ENCODE results near the gene EGLN2. TPM values are rescaled to one million over a fixed set of nuclear protein-coding genes. Genes with fewer than 3 reads are reported as not detected.
"Not testable (repeated sequence)": the region's sequence is repeated elsewhere in the genome, so short reads cannot be mapped to it uniquely, and the experiment has no call there.

The EGLN2 gene
- total and polyA plus RNA-seq, 7 experiments from 2014 or later, result 122 to 254 (median 157) TPM

GRCh38 chr19:40762754-40763470 lies 36.1 kb upstream of the EGLN2 start:
- no peak for ATAC-seq
- peaks cover 8 to 17% of the 10 kb centered on the region in 2 donors for H3K4me1 ChIP-seq (ENCODE audit: control insufficient read depth in 2 of 2, insufficient read depth in 2 of 2, low read length in 2 of 2)
- no peaks in the 10 kb centered on the region for H3K27me3 Mint-ChIP-seq
- ChIA-PET POLR2A (no interaction called here), CTCF (no interaction called here)
- peaks cover 13 to 63% (median 52%) of the 10 kb centered on the region in 5 donors for H3K36me3 Mint-ChIP-seq
- no peak for DNase-seq
- intact Hi-C loops (cut with micrococcal nuclease), result no loop called here
- no peaks in the 10 kb centered on the region for H3K9me3 ChIP-seq (ENCODE audit: control insufficient read depth in 2 of 3, low read length in 3 of 3)
- peak overlapping the region in 5 of 9 donors; percentile 20 to 74 (median 53) for H3K27ac Mint-ChIP-seq
- peaks cover 10 to 52% (median 43%) of the 10 kb centered on the region in 7 donors for H3K4me1 Mint-ChIP-seq
- no peak overlapping the region for H3K4me3 ChIP-seq (ENCODE audit: low read length)
- H3K36me3 ChIP-seq (ENCODE audit: control insufficient read depth in 2 of 3, insufficient read depth in 3 of 3, low read length in 3 of 3), result peaks cover 32 to 83% (median 59%) of the 10 kb centered on the region in 3 experiments
- no peak overlapping the region for H3K27ac ChIP-seq (ENCODE audit: low read depth, low read length)
- no peaks in the 10 kb centered on the region for H3K27me3 ChIP-seq (ENCODE audit: control insufficient read depth in 2 of 2, insufficient read depth in 2 of 2, low read length in 2 of 2)
- no peak overlapping the region for H3K4me3 Mint-ChIP-seq
- no peaks in the 10 kb centered on the region for H3K9me3 Mint-ChIP-seq

GRCh38 chr19:40763526-40763925 lies 35.5 kb upstream of the EGLN2 start:
- ChIA-PET POLR2A (no interaction called here), CTCF (no interaction called here)
- no peak for ATAC-seq
- Mint-ChIP-seq H3K4me1 (peaks cover 10 to 48% (median 38%) of the 10 kb centered on the region in 7 donors), H3K36me3 (peaks cover 13 to 58% (median 48%) of the 10 kb centered on the region in 5 donors), H3K27ac (peak overlapping the region in 4 of 9 donors; percentile 20 to 76 (median 44)), H3K9me3 (no peaks in the 10 kb centered on the region), H3K27me3 (no peaks in the 10 kb centered on the region), H3K4me3 (no peak overlapping the region)
- Histone ChIP-seq H3K36me3 (ENCODE audit: control insufficient read depth in 2 of 3, insufficient read depth in 3 of 3, low read length in 3 of 3) (peaks cover 32 to 77% (median 54%) of the 10 kb centered on the region in 3 experiments), H3K27ac (ENCODE audit: low read depth, low read length) (no peak overlapping the region), H3K4me1 (ENCODE audit: control insufficient read depth in 2 of 2, insufficient read depth in 2 of 2, low read length in 2 of 2) (peaks cover 8 to 17% of the 10 kb centered on the region in 2 donors), H3K9me3 (ENCODE audit: control insufficient read depth in 2 of 3, low read length in 3 of 3) (no peaks in the 10 kb centered on the region), H3K4me3 (ENCODE audit: low read length) (no peak overlapping the region), H3K27me3 (ENCODE audit: control insufficient read depth in 2 of 2, insufficient read depth in 2 of 2, low read length in 2 of 2) (no peaks in the 10 kb centered on the region)
- no peak for DNase-seq
- intact Hi-C loops (cut with micrococcal nuclease), result no loop called here

GRCh38 chr19:40763963-40764362 lies 35.0 kb upstream of the EGLN2 start:
- CTCF ChIA-PET, result no interaction called here
- peak overlapping the region in 6 of 9 donors; percentile 17 to 84 (median 42) for H3K27ac Mint-ChIP-seq
- peaks cover 32 to 74% (median 52%) of the 10 kb centered on the region in 3 experiments for H3K36me3 ChIP-seq (ENCODE audit: control insufficient read depth in 2 of 3, insufficient read depth in 3 of 3, low read length in 3 of 3)
- no peak overlapping the region for H3K27ac ChIP-seq (ENCODE audit: low read depth, low read length)
- H3K4me1 Mint-ChIP-seq, result peaks cover 10 to 47% (median 40%) of the 10 kb centered on the region in 7 donors
- POLR2A ChIA-PET, result no interaction called here
- ATAC-seq (no peak), DNase-seq (no peak)
- H3K27me3 Mint-ChIP-seq, result no peaks in the 10 kb centered on the region
- intact Hi-C loops (cut with micrococcal nuclease), result no loop called here
- H3K9me3 ChIP-seq (ENCODE audit: control insufficient read depth in 2 of 3, low read length in 3 of 3), result no peaks in the 10 kb centered on the region
- peaks cover 13 to 56% (median 48%) of the 10 kb centered on the region in 5 donors for H3K36me3 Mint-ChIP-seq
- no peaks in the 10 kb centered on the region for H3K9me3 Mint-ChIP-seq
- no peaks in the 10 kb centered on the region for H3K27me3 ChIP-seq (ENCODE audit: control insufficient read depth in 2 of 2, insufficient read depth in 2 of 2, low read length in 2 of 2)
- no peak overlapping the region for H3K4me3 ChIP-seq (ENCODE audit: low read length)
- H3K4me1 ChIP-seq (ENCODE audit: control insufficient read depth in 2 of 2, insufficient read depth in 2 of 2, low read length in 2 of 2), result peaks cover 8 to 17% of the 10 kb centered on the region in 2 donors
- H3K4me3 Mint-ChIP-seq, result peak overlapping the region in 1 of 10 donors; percentile 10

GRCh38 chr19:40766385-40766784 lies 32.6 kb upstream of the EGLN2 start:
- DNase-seq; H3K9me3 Mint-ChIP-seq; H3K27me3 ChIP-seq (ENCODE audit: control insufficient read depth in 2 of 2, insufficient read depth in 2 of 2, low read length in 2 of 2); H3K4me3 Mint-ChIP-seq; intact Hi-C loops (cut with micrococcal nuclease); H3K9me3 ChIP-seq (ENCODE audit: control insufficient read depth in 2 of 3, low read length in 3 of 3); H3K27ac Mint-ChIP-seq; H3K27me3 Mint-ChIP-seq; H3K4me3 ChIP-seq (ENCODE audit: low read length); H3K27ac ChIP-seq (ENCODE audit: low read depth, low read length); CTCF ChIA-PET; ATAC-seq: not testable (repeated sequence)
- POLR2A ChIA-PET, result interaction anchor here (0.9 to 1.1 kb wide), 4 partner anchors 11 to 43 kb away, joined by 3 to 6 read pairs (median 5); partner anchors contain the start of gene RAB4B
- H3K4me1 Mint-ChIP-seq, result peaks cover 10 to 50% (median 40%) of the 10 kb centered on the region in 7 donors
- Histone ChIP-seq H3K36me3 (ENCODE audit: control insufficient read depth in 2 of 3, insufficient read depth in 3 of 3, low read length in 3 of 3) (peaks cover 28 to 51% (median 35%) of the 10 kb centered on the region in 3 experiments), H3K4me1 (ENCODE audit: control insufficient read depth in 2 of 2, insufficient read depth in 2 of 2, low read length in 2 of 2) (peaks cover 14 to 17% of the 10 kb centered on the region in 2 donors)
- peaks cover 13 to 49% (median 46%) of the 10 kb centered on the region in 5 donors for H3K36me3 Mint-ChIP-seq

- Histone ChIP-seq H3K4me3 (ENCODE audit: low read length) (no peak overlapping the region), H3K27ac (ENCODE audit: low read depth, low read length) (no peak overlapping the region), H3K9me3 (ENCODE audit: control insufficient read depth in 2 of 3, low read length in 3 of 3) (no peaks in the 10 kb centered on the region), H3K36me3 (ENCODE audit: control insufficient read depth in 2 of 3, insufficient read depth in 3 of 3, low read length in 3 of 3) (peaks cover 8 to 26% (median 11%) of the 10 kb centered on the region in 3 experiments), H3K27me3 (ENCODE audit: control insufficient read depth in 2 of 2, insufficient read depth in 2 of 2, low read length in 2 of 2) (no peaks in the 10 kb centered on the region), H3K4me1 (ENCODE audit: control insufficient read depth in 2 of 2, insufficient read depth in 2 of 2, low read length in 2 of 2) (peaks cover 12 to 14% of the 10 kb centered on the region in 2 donors)
- Mint-ChIP-seq H3K27me3 (no peaks in the 10 kb centered on the region), H3K9me3 (peaks cover 0 to 6% (median 0%) of the 10 kb centered on the region in 11 donors), H3K27ac (peak overlapping the region in 1 of 9 donors; percentile 17), H3K4me3 (no peak overlapping the region), H3K36me3 (peaks cover 5 to 40% (median 26%) of the 10 kb centered on the region in 5 donors), H3K4me1 (peaks cover 11 to 36% (median 27%) of the 10 kb centered on the region in 7 donors)
- CTCF ChIA-PET, result no interaction called here
- intact Hi-C loops (cut with micrococcal nuclease), result no loop called here
- POLR2A ChIA-PET, result no interaction called here
- no peak for DNase-seq
- ATAC-seq, result no peak
Measured at GRCh38 chr19:40768869-40769268, 30.1 kb upstream of the EGLN2 start.

GRCh38 chr19:40771101-40771862 lies 27.7 kb upstream of the EGLN2 start:
- intact Hi-C loops (cut with micrococcal nuclease), result loop anchor here (10.0 kb wide), 2 partner anchors 486 to 584 kb away; partner anchors contain the start of genes AKT2 (in 1 of the 2) and TGFB1 (in 1 of the 2)
- not testable (repeated sequence) for H3K4me1 ChIP-seq (ENCODE audit: control insufficient read depth in 2 of 2, insufficient read depth in 2 of 2, low read length in 2 of 2); H3K27ac ChIP-seq (ENCODE audit: low read depth, low read length); H3K4me3 ChIP-seq (ENCODE audit: low read length); H3K9me3 Mint-ChIP-seq; H3K27me3 Mint-ChIP-seq; H3K36me3 ChIP-seq (ENCODE audit: control insufficient read depth in 2 of 3, insufficient read depth in 3 of 3, low read length in 3 of 3); H3K9me3 ChIP-seq (ENCODE audit: control insufficient read depth in 2 of 3, low read length in 3 of 3); H3K27me3 ChIP-seq (ENCODE audit: control insufficient read depth in 2 of 2, insufficient read depth in 2 of 2, low read length in 2 of 2); ATAC-seq
- POLR2A ChIA-PET, result interaction anchor here (1.3 to 2.0 kb wide), 2 partner anchors 19 to 21 kb away, joined by 3 to 6 read pairs; partner anchors contain the start of genes ACTMAP and SNRPA
- Mint-ChIP-seq H3K4me3 (peak overlapping the region in 3 of 10 donors; percentile 17 to 39 (median 23)), H3K36me3 (peaks cover 0 to 26% (median 10%) of the 10 kb centered on the region in 5 donors), H3K27ac (peak overlapping the region in 5 of 9 donors; percentile 6 to 80 (median 66)), H3K4me1 (peaks cover 5 to 20% (median 10%) of the 10 kb centered on the region in 7 donors)
- CTCF ChIA-PET, result interaction anchor here (0.6 to 0.9 kb wide), 2 partner anchors 48 to 627 kb away, joined by 3 to 6 read pairs; no protein-coding TSS in a partner anchor
- DNase-seq, result peak in 5 of 9 donors; percentile 12 to 47 (median 25)

Measured in naive thymus-derived CD4-positive, alpha-beta T cell (primary cell).